Prostate gland (tissue), 2 donors: ENCODE results near the gene ARL9.

Experiments used
- POLR2A ChIP-seq: fragments of 450-650 bp; IDR thresholded peaks from one replicate; pipeline ENCODE4 v1.6.1; 2016; ENCODE audit warnings: antibody characterized with exemption, mild to moderate bottlenecking
- TF ChIP-seq, protein P1 (sequence below), 4 experiments: fragments of 200-600 bp in 2 of 4; fragments of 450-650 bp in 2 of 4; sonication (generic) in 2 of 4; IDR thresholded peaks; 1 replicate in 3 of 4; 2 replicates in 1 of 4; pipeline ENCODE4 v1.5.1; 2016 to 2019; ENCODE audit warnings: antibody characterized with exemption in 4 of 4, mild to moderate bottlenecking in 2 of 4, moderate library complexity in 2 of 4

DNA sequence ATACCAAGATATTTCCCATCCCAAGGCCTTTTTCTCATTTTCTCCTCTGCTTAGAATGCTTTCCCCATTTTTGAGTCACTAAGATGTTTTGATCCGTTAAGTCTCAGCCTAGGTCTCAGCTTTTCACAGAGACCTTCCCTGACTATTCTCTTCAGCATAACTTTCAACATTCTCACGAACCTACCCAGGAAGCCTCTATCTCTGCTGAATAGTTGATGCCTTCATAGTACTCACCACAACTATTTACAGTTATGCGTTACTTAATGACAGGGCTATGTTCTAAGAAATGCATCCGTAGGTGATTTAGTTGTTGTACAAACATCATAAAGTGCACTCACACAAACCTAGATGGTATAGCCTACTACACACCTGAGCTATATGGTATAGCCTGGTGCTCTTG, 64.5 kb downstream of the ARL9 start:
- no peak for TF ChIP-seq POLR2A
- TF ChIP-seq, protein P1, sequence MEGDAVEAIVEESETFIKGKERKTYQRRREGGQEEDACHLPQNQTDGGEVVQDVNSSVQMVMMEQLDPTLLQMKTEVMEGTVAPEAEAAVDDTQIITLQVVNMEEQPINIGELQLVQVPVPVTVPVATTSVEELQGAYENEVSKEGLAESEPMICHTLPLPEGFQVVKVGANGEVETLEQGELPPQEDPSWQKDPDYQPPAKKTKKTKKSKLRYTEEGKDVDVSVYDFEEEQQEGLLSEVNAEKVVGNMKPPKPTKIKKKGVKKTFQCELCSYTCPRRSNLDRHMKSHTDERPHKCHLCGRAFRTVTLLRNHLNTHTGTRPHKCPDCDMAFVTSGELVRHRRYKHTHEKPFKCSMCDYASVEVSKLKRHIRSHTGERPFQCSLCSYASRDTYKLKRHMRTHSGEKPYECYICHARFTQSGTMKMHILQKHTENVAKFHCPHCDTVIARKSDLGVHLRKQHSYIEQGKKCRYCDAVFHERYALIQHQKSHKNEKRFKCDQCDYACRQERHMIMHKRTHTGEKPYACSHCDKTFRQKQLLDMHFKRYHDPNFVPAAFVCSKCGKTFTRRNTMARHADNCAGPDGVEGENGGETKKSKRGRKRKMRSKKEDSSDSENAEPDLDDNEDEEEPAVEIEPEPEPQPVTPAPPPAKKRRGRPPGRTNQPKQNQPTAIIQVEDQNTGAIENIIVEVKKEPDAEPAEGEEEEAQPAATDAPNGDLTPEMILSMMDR (IDR thresholded peaks at IDR 0.05), result no peak
